ENCODE data around the gene USP17L29. TPM values are rescaled to one million over a fixed set of nuclear protein-coding genes. Genes with fewer than 3 reads are reported as not detected.
"Not testable (repeated sequence)": the region's sequence is repeated elsewhere in the genome, so short reads cannot be mapped to it uniquely, and the experiment has no call there.

The USP17L29 gene, protein sequence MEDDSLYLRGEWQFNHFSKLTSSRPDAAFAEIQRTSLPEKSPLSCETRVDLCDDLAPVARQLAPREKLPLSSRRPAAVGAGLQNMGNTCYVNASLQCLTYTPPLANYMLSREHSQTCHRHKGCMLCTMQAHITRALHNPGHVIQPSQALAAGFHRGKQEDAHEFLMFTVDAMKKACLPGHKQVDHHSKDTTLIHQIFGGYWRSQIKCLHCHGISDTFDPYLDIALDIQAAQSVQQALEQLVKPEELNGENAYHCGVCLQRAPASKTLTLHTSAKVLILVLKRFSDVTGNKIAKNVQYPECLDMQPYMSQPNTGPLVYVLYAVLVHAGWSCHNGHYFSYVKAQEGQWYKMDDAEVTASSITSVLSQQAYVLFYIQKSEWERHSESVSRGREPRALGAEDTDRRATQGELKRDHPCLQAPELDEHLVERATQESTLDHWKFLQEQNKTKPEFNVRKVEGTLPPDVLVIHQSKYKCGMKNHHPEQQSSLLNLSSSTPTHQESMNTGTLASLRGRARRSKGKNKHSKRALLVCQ
- polyA plus RNA-seq (ENCODE audit: insufficient read length) = not detected
- long read RNA-seq, donor 1 = 0 reads
- long read RNA-seq, donor 2 = 0 reads
- long read RNA-seq, donor 3 = 0 reads
- long read RNA-seq, donor 4 = 0 reads
- long read RNA-seq, donor 5 = 0 reads
- long read RNA-seq, donor 6 = 0 reads
- long read RNA-seq, donor 7 = 0 reads
- long read RNA-seq, donor 8 = 0 reads

DNA sequence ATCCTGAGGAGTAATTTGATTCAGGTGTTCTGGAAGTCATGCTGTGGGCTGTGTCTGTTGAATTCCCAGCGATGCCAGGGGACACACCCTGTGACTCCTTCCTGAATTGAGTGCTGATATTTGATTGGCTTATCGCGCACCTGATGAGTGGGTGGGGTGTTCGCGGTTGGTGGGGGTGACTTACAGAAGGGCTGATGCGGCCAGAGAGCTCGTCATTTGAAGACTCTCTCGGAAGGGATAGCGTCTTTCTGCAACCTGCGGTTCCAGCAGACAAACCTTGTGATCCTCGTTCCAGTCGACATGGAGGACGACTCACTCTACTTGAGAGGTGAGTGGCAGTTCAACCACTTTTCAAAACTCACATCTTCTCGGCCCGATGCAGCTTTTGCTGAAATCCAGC, at the start of gene USP17L29:
Gene USP17L29, plus strand, starts transcription at position 301 of the 400 bp plus-strand sequence. Its CDS starts 0 bp downstream, at position 301.
- not testable (repeated sequence) for DNase-seq

DNA sequence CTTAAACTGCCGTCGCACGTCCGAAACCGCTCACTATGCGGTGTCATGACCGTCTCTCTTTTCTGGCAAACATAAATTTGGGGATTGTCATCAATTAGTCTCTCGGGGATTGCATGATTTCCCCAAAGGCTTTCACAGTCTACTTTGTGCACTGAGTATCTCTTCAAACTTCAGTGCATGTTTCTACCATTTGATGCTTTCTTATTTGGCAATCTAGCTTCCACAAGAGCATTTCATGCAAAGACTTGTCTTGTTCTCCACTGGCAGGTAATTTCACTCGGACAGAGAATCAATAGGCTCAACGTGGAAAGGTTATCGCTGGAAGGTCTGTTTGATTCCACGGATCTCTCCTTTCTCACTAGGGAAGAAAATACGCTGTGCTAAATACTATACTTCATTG, 29.2 kb upstream of the USP17L29 start:
- not testable (repeated sequence) for DNase-seq

DNA sequence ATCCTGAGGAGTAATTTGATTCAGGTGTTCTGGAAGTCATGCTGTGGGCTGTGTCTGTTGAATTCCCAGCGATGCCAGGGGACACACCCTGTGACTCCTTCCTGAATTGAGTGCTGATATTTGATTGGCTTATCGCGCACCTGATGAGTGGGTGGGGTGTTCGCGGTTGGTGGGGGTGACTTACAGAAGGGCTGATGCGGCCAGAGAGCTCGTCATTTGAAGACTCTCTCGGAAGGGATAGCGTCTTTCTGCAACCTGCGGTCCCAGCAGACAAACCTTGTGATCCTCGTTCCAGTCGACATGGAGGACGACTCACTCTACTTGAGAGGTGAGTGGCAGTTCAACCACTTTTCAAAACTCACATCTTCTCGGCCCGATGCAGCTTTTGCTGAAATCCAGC, 28.6 kb upstream of the USP17L29 start, which contains the start of gene USP17L24:
Gene USP17L24, plus strand, starts transcription at position 301 of the 400 bp plus-strand sequence. Its CDS starts 0 bp downstream, at position 301.
- not testable (repeated sequence) for DNase-seq

DNA sequence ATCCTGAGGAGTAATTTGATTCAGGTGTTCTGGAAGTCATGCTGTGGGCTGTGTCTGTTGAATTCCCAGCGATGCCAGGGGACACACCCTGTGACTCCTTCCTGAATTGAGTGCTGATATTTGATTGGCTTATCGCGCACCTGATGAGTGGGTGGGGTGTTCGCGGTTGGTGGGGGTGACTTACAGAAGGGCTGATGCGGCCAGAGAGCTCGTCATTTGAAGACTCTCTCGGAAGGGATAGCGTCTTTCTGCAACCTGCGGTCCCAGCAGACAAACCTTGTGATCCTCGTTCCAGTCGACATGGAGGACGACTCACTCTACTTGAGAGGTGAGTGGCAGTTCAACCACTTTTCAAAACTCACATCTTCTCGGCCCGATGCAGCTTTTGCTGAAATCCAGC, 23.8 kb upstream of the USP17L29 start, which contains the start of gene USP17L25:
Gene USP17L25, plus strand, starts transcription at position 301 of the 400 bp plus-strand sequence. Its CDS starts 0 bp downstream, at position 301.
- not testable (repeated sequence) for DNase-seq

DNA sequence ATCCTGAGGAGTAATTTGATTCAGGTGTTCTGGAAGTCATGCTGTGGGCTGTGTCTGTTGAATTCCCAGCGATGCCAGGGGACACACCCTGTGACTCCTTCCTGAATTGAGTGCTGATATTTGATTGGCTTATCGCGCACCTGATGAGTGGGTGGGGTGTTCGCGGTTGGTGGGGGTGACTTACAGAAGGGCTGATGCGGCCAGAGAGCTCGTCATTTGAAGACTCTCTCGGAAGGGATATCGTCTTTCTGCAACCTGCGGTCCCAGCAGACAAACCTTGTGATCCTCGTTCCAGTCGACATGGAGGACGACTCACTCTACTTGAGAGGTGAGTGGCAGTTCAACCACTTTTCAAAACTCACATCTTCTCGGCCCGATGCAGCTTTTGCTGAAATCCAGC, 19.1 kb upstream of the USP17L29 start, which contains the start of gene USP17L26:
Gene USP17L26, plus strand, starts transcription at position 301 of the 400 bp plus-strand sequence. Its CDS starts 0 bp downstream, at position 301.
- DNase-seq = not testable (repeated sequence)

DNA sequence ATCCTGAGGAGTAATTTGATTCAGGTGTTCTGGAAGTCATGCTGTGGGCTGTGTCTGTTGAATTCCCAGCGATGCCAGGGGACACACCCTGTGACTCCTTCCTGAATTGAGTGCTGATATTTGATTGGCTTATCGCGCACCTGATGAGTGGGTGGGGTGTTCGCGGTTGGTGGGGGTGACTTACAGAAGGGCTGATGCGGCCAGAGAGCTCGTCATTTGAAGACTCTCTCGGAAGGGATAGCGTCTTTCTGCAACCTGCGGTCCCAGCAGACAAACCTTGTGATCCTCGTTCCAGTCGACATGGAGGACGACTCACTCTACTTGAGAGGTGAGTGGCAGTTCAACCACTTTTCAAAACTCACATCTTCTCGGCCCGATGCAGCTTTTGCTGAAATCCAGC, 14.3 kb upstream of the USP17L29 start, which contains the start of gene USP17L5:
Gene USP17L5, plus strand, starts transcription at position 301 of the 400 bp plus-strand sequence. Its CDS starts 0 bp downstream, at position 301.
- DNase-seq = not testable (repeated sequence)

DNA sequence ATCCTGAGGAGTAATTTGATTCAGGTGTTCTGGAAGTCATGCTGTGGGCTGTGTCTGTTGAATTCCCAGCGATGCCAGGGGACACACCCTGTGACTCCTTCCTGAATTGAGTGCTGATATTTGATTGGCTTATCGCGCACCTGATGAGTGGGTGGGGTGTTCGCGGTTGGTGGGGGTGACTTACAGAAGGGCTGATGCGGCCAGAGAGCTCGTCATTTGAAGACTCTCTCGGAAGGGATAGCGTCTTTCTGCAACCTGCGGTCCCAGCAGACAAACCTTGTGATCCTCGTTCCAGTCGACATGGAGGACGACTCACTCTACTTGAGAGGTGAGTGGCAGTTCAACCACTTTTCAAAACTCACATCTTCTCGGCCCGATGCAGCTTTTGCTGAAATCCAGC, 9.6 kb upstream of the USP17L29 start, which contains the start of gene USP17L27:
Gene USP17L27, plus strand, starts transcription at position 301 of the 400 bp plus-strand sequence. Its CDS starts 0 bp downstream, at position 301.
- not testable (repeated sequence) for DNase-seq

DNA sequence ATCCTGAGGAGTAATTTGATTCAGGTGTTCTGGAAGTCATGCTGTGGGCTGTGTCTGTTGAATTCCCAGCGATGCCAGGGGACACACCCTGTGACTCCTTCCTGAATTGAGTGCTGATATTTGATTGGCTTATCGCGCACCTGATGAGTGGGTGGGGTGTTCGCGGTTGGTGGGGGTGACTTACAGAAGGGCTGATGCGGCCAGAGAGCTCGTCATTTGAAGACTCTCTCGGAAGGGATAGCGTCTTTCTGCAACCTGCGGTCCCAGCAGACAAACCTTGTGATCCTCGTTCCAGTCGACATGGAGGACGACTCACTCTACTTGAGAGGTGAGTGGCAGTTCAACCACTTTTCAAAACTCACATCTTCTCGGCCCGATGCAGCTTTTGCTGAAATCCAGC, 4.8 kb upstream of the USP17L29 start, which contains the start of gene USP17L28:
Gene USP17L28, plus strand, starts transcription at position 301 of the 400 bp plus-strand sequence. Its CDS starts 0 bp downstream, at position 301.
- not testable (repeated sequence) for DNase-seq

DNA sequence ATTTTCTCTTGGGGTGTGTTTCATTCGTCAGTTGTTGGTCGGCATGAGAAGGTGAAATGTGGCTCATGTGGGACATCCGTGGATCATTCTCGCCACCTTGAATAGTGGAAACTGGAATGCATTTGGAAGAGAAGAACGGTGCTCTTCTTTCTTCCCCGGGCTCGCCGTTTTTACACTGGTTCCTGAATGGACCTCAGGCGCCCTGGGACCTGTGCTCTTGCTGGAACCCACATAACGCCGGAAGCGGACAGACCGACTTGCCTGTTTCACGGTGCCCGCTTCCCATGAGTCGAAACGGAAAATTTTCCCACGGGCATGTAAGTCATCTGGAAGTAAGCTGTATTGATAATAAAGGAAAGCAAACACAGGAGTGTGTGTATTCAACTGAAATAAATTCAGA, 2.6 kb upstream of the USP17L29 start:
- not testable (repeated sequence) for DNase-seq

DNA sequence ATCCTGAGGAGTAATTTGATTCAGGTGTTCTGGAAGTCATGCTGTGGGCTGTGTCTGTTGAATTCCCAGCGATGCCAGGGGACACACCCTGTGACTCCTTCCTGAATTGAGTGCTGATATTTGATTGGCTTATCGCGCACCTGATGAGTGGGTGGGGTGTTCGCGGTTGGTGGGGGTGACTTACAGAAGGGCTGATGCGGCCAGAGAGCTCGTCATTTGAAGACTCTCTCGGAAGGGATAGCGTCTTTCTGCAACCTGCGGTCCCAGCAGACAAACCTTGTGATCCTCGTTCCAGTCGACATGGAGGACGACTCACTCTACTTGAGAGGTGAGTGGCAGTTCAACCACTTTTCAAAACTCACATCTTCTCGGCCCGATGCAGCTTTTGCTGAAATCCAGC, 9.4 kb downstream of the USP17L29 start, which contains the start of gene USP17L30:
Gene USP17L30, plus strand, starts transcription at position 301 of the 400 bp plus-strand sequence. Its CDS starts 0 bp downstream, at position 301.
- not testable (repeated sequence) for DNase-seq

DNA sequence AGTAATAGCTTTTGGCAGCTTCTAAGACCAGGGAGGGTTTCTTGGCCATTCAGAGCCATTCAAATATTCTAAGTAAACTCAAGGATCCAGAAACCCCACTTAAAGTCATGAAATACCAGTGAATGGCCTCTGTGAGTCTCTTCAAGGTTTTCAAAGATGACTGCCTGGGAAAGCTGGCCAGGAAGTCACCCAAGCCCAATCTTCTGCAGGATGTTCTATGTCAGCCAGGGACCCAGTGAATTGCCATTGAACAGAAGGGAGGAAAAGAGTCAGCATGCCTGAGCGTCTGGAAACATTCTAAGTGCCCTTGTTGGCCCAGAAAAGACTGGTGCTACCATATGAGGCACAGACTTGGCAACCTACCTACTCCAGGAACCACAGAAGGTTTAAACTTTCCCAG, 26.4 kb downstream of the USP17L29 start:
- DNase-seq = not testable (repeated sequence)

DNA sequence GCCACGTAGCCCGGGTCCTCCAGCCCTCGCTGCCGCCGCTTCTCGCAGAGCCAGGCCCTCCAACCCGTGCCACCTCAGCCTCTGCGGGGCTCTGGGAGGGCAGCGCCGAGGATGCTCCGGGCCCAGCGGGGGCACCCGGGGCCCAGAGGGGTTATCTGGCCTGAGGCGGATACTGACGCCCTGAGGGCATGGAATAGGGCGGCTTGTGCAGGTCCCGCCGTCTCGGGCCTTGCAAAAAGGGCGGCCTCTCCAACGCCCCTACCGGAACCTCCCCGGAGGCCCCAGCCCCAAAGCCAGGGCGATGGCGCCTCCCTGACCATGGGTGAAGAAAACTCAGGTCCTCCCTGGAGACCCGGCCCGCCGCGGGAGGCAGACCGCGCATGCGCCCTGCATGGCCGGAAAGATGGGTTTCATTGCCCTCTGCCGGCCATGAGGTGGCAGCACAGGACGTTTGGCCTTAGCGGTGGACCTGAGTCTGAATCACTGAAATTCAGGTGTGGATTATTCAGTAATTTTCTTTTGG, 27.6 kb downstream of the USP17L29 start:
- DNase-seq = peak; percentile 3

DNA sequence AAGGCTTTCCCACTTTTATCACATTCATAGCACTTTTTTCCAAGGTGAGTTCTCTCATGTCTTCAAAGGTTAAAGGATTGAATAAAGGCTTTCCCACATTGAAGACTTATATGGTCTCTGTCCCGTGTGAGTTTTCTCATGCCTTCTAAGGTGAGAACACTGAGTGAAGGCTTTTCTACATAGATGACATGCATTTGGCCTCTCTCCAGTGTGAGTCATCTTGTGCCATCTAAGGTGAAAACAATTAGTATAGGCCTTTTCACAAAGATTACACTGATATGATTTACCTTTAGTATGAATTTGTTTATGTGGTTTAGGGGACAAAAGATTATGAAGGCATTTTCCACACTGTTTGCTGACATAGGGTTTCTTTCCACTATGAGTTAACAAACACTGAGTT, 30.7 kb downstream of the USP17L29 start:
- no peak for DNase-seq

DNA sequence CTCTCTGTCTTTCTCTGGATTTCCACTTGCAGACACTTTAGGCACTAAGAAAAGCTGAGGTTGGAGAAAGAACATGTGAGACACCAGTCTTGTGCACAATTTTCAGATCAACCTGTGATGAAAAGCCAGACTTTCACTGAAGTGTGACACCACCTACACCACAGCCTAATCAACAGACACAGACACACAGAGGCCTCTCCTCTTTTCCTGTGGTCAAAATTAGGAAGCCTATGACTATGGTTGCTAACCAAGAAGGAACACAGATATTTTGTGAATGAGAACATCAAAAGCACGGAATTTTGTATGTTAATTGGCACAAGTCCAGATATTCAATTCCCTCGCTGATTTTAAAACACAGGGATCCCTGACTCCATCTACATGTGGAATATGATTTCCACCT, 35.6 kb downstream of the USP17L29 start:
- not testable (repeated sequence) for DNase-seq

Other genes starting within 250 kb of the USP17L29 start
- gene FAM90A26, start 183.2 kb upstream of the USP17L29 start, polyA plus RNA-seq (ENCODE audit: insufficient read length) = 0.22 TPM
- gene USP17L10, start 143.0 kb upstream of the USP17L29 start, polyA plus RNA-seq (ENCODE audit: insufficient read length) = not detected
- gene USP17L11, start 138.2 kb upstream of the USP17L29 start, polyA plus RNA-seq (ENCODE audit: insufficient read length) = not detected
- not detected for gene USP17L12, start 133.5 kb upstream of the USP17L29 start, polyA plus RNA-seq (ENCODE audit: insufficient read length)
- gene USP17L13, start 128.7 kb upstream of the USP17L29 start, polyA plus RNA-seq (ENCODE audit: insufficient read length) = not detected
- gene USP17L15, start 119.3 kb upstream of the USP17L29 start, polyA plus RNA-seq (ENCODE audit: insufficient read length) = not detected
- not detected for gene USP17L17, start 109.8 kb upstream of the USP17L29 start, polyA plus RNA-seq (ENCODE audit: insufficient read length)
- gene USP17L18, start 105.0 kb upstream of the USP17L29 start, polyA plus RNA-seq (ENCODE audit: insufficient read length) = not detected
- not detected for gene USP17L19, start 100.3 kb upstream of the USP17L29 start, polyA plus RNA-seq (ENCODE audit: insufficient read length)
- gene USP17L20, start 95.5 kb upstream of the USP17L29 start, polyA plus RNA-seq (ENCODE audit: insufficient read length) = not detected
- gene USP17L21, start 90.8 kb upstream of the USP17L29 start, polyA plus RNA-seq (ENCODE audit: insufficient read length) = not detected
- gene USP17L22, start 86.0 kb upstream of the USP17L29 start, polyA plus RNA-seq (ENCODE audit: insufficient read length) = not detected
- not detected for gene USP17L24, start 28.5 kb upstream of the USP17L29 start, polyA plus RNA-seq (ENCODE audit: insufficient read length)
- not detected for gene USP17L25, start 23.7 kb upstream of the USP17L29 start, polyA plus RNA-seq (ENCODE audit: insufficient read length)
- not detected for gene USP17L26, start 19.0 kb upstream of the USP17L29 start, polyA plus RNA-seq (ENCODE audit: insufficient read length)
- not detected for gene USP17L5, start 14.2 kb upstream of the USP17L29 start, polyA plus RNA-seq (ENCODE audit: insufficient read length)
- not detected for gene USP17L27, start 9.5 kb upstream of the USP17L29 start, polyA plus RNA-seq (ENCODE audit: insufficient read length)
- gene USP17L28, start 4.7 kb upstream of the USP17L29 start, polyA plus RNA-seq (ENCODE audit: insufficient read length) = not detected
- not detected for gene USP17L30, start 9.5 kb downstream of the USP17L29 start, polyA plus RNA-seq (ENCODE audit: insufficient read length)
- gene DEFB131A, start 90.8 kb downstream of the USP17L29 start, polyA plus RNA-seq (ENCODE audit: insufficient read length) = not detected